Spinal cord (tissue), 10 donors: ENCODE results near the gene NPHP3. TPM values are rescaled to one million over a fixed set of nuclear protein-coding genes. Genes with fewer than 3 reads are reported as not detected.

Experiments used
- DNase-seq, 6 donors: peaks; one replicate each; pipeline versions ENCODE4 v3.0.0 to v3.0.0-alpha.2; 2013 to 2015; ENCODE audit warnings: low spot score in 6 of 6, low read depth in 4 of 6
- H3K27ac ChIP-seq: one replicate; pipeline ENCODE4 v1.5.1; 2013; ENCODE audit warnings: low read depth, low read length, control low read depth
- H3K27me3 ChIP-seq: one replicate; pipeline ENCODE4 v1.6.1; 2013; ENCODE audit warnings: low read length; ENCODE audit not compliant: control insufficient read depth, insufficient read depth
- H3K36me3 ChIP-seq: one replicate; pipeline ENCODE4 v1.6.1; 2013; ENCODE audit warnings: low read length; ENCODE audit not compliant: control insufficient read depth, insufficient read depth
- H3K4me1 ChIP-seq: one replicate; pipeline ENCODE4 v1.6.1; 2013; ENCODE audit warnings: low read length; ENCODE audit not compliant: control insufficient read depth, insufficient read depth
- H3K4me3 ChIP-seq: one replicate; pipeline ENCODE4 v1.5.1; 2013; ENCODE audit warnings: low read depth, low read length, control low read depth
- H3K9me3 ChIP-seq: one replicate; pipeline ENCODE4 v1.6.1; 2013; ENCODE audit warnings: low read length; ENCODE audit not compliant: control insufficient read depth, insufficient read depth
- WGBS: methylation state at CpG from one replicate; pipeline ENCODE4 v1.1.5; 2013; ENCODE audit warnings: missing lambda C conversion rate; ENCODE audit not compliant: insufficient coverage; 5-methylcytosine and 5-hydroxymethylcytosine counted together
- polyA plus RNA-seq, 2 donors: library from polyadenylated mRNA; unstranded; fragments of 120-200 nt; gene quantifications; one replicate each; pipeline ENCODE4 v1.2.1, GENCODE V29; 2013; ENCODE audit not compliant: insufficient read length in 2 of 2
- total RNA-seq, 2 donors: library from RNA; depleted of rRNA in 1 of 2; stranded (reverse); fragments of 120-200 nt in 1 of 2; fragments of >200 nt in 1 of 2; gene quantifications; one replicate each; pipeline versions ENCODE4 v1.2.3 to v1.2.4, GENCODE V29; 2013 to 2014
- donor health status: healthy.

Gene NPHP3
- total and polyA plus RNA-seq, 4 donors = 23.8 to 49.5 (median 35.4) TPM

DNA sequence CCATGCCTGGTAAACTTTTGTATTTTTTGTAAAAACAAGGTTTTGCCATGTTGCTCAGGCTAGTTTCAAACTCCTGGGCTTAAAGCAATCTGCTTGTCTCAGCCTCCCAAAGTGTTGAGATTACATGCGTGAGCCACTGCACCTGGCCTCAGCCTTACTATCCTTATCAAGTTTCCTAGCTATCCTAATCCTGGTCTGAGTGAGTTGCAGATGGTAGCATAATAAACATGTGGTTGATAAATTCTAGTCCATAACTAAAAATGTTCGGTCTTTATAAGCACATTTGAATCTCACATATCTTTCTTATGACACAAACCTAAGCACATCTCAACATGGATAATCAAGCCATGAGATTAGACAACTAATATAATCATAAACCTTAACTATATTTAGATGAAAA lies 18.5 kb downstream of the NPHP3 start:
- no peaks in the 10 kb centered on the region for H3K27me3 ChIP-seq
- peaks cover 10% of the 10 kb centered on the region for H3K36me3 ChIP-seq
- H3K4me3 ChIP-seq = no peak overlapping the region
- DNase-seq = no peak
- H3K27ac ChIP-seq = no peak overlapping the region
- no CpG with 5 or more reads among the region's 2 CpGs for WGBS
- no peaks in the 10 kb centered on the region for H3K4me1 ChIP-seq
- no peaks in the 10 kb centered on the region for H3K9me3 ChIP-seq

- no CpG with 5 or more reads among the region's 1 CpG for WGBS
- Histone ChIP-seq H3K36me3 (peaks cover 14% of the 10 kb centered on the region), H3K4me3 (no peak overlapping the region)
Observed at GRCh38 chr3:132695422-132695821, 26.8 kb downstream of the NPHP3 start.

DNA sequence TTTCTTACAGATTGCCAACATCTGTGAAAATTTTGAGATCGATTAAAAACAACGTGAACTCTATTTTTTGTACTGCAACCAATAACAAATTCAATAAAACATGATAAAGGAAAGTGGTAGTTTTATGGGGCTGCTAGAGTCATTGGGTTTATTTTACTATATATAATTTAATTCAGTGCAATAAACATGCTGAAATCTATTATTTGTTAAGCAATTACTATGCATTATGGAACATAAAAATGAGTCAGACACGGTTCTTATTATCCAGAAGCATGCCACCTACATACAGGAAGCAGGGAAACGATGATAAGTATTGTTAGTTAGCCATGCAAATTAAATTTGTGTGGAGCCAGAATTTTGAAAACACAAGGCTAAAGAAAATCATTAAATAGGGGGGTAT lies 27.2 kb downstream of the NPHP3 start:
- no peak overlapping the region for H3K4me3 ChIP-seq
- H3K27me3 ChIP-seq = no peaks in the 10 kb centered on the region
- no CpG with 5 or more reads among the region's 4 CpGs for WGBS
- H3K9me3 ChIP-seq = no peaks in the 10 kb centered on the region
- peak in 1 of 6 donors; percentile 59 for DNase-seq
- no peak overlapping the region for H3K27ac ChIP-seq
- no peaks in the 10 kb centered on the region for H3K4me1 ChIP-seq
- H3K36me3 ChIP-seq = peaks cover 14% of the 10 kb centered on the region

More at GRCh38 chr3:132695422-132695821, 26.8 kb downstream of the NPHP3 start:
- Histone ChIP-seq H3K4me1 (no peaks in the 10 kb centered on the region), H3K27ac (no peak overlapping the region), H3K27me3 (no peaks in the 10 kb centered on the region), H3K9me3 (no peaks in the 10 kb centered on the region)
- DNase-seq = no peak

GRCh38 chr3:132690040-132690439 lies 32.2 kb downstream of the NPHP3 start:
- Histone ChIP-seq H3K27me3 (no peaks in the 10 kb centered on the region), H3K4me3 (no peak overlapping the region), H3K9me3 (no peaks in the 10 kb centered on the region), H3K27ac (no peak overlapping the region), H3K36me3 (peaks cover 10% of the 10 kb centered on the region), H3K4me1 (no peaks in the 10 kb centered on the region)
- no CpG with 5 or more reads among the region's 4 CpGs for WGBS
- DNase-seq = no peak

GRCh38 chr3:132682201-132682600 lies 40.0 kb downstream of the NPHP3 start:
- Histone ChIP-seq H3K9me3 (no peaks in the 10 kb centered on the region), H3K4me3 (no peak overlapping the region), H3K27ac (no peak overlapping the region), H3K36me3 (peaks cover 10% of the 10 kb centered on the region), H3K4me1 (no peaks in the 10 kb centered on the region), H3K27me3 (no peaks in the 10 kb centered on the region)
- DNase-seq = peak in 1 of 6 donors; percentile 31

DNA sequence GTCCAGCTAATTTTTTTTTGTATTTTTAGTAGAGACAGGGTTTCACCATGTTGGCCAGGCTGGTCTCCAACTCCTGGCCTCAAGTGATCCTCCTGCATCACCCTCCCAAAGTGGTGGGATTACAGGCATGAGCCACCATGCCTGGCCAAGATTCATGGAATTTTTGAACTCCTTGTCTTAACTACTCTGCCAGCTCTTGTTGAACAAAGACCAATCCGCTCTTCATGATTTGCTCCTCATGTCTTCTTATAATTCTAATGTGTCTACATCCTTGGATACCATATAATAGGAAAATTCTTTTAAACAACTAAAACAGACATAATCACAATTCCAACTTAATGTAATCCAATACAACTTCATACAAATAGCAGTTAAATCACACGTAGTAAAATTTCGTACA lies 40.8 kb downstream of the NPHP3 start:
- no CpG with 5 or more reads among the region's 3 CpGs for WGBS

GRCh38 chr3:132679911-132680310 lies 42.3 kb downstream of the NPHP3 start:
- no peak overlapping the region for H3K27ac ChIP-seq
- H3K4me1 ChIP-seq = no peaks in the 10 kb centered on the region
- H3K36me3 ChIP-seq = peaks cover 7% of the 10 kb centered on the region
- no peak overlapping the region for H3K4me3 ChIP-seq
- H3K27me3 ChIP-seq = no peaks in the 10 kb centered on the region
- no peaks in the 10 kb centered on the region for H3K9me3 ChIP-seq
- DNase-seq = peak in 1 of 6 donors; percentile 26
- no CpG with 5 or more reads among the region's 5 CpGs for WGBS

More for the DNA sequence above, 40.8 kb downstream of the NPHP3 start:
- Histone ChIP-seq H3K27ac (no peak overlapping the region), H3K4me3 (no peak overlapping the region), H3K36me3 (peaks cover 10% of the 10 kb centered on the region), H3K4me1 (no peaks in the 10 kb centered on the region), H3K9me3 (no peaks in the 10 kb centered on the region), H3K27me3 (no peaks in the 10 kb centered on the region)
- DNase-seq = no peak

- H3K27me3 ChIP-seq = no peaks in the 10 kb centered on the region
- no peaks in the 10 kb centered on the region for H3K4me1 ChIP-seq
- H3K27ac ChIP-seq = no peak overlapping the region
- H3K36me3 ChIP-seq = peaks cover 15% of the 10 kb centered on the region
- DNase-seq = no peak
- H3K9me3 ChIP-seq = no peaks in the 10 kb centered on the region
- no peak overlapping the region for H3K4me3 ChIP-seq
Observed at GRCh38 chr3:132675408-132675807, 46.8 kb downstream of the NPHP3 start.

DNA sequence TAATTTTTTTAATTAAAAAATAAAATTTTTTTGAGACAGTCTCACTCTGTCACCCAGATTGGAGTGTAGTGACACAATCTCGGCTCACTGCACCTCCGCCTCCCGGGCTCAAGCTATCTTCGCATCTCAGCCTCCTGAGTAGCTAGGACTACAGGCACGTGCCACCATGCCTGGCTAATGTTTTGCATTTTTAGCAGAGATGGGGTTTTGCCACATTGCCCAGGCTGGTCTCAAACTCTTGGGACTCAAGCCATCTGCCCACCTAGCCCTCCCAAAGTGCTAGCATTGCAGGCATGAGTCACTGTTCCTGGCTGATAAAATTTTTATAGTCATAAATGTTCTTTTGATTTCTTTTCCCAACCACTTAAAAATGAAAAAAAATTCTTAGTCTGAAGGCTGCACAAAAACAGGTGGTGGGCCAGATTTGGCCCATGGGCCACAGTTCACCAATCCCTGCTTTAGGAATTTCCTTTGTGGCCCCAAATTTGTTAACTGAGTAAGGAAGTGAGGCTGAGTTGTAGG lies 52.9 kb downstream of the NPHP3 start:
- Histone ChIP-seq H3K27ac (no peak overlapping the region), H3K36me3 (peaks cover 8% of the 10 kb centered on the region), H3K4me3 (no peak overlapping the region), H3K4me1 (no peaks in the 10 kb centered on the region), H3K9me3 (no peaks in the 10 kb centered on the region), H3K27me3 (no peaks in the 10 kb centered on the region)
- no peak for DNase-seq
- 96% methylated on average over 5 of the region's 5 CpGs for WGBS

DNA sequence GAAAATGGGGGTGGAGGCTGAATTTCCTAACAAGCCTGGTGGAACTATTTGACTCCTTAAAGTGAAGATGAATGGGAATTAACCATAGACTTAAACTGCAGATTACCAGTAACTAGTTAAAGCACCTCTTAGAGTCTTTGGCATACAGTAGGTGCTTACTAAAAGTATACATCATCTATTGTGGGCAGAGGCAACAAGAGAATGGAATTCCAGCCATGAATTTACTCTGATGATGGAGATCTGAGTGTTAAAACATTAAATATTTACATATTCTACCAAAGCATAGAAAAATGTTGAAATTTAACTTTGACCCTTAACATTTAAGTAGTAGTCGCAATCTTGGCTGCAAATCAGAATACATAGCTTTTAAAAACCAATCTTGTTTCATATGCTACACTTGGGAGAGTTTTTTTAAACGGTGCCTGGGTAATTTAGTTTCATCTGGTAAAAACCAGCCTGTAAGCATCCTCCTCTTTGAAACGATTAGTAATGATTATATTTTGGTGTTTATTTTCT lies 56.9 kb downstream of the NPHP3 start:
- Histone ChIP-seq H3K9me3 (no peaks in the 10 kb centered on the region), H3K36me3 (no peaks in the 10 kb centered on the region), H3K4me1 (no peaks in the 10 kb centered on the region), H3K27me3 (no peaks in the 10 kb centered on the region), H3K4me3 (no peak overlapping the region), H3K27ac (no peak overlapping the region)
- DNase-seq = no peak
- WGBS = no CpG with 5 or more reads among the region's 3 CpGs
